GM10266 (cell line): ENCODE measurements around the gene TSC1.

Experiments used
- DNase-seq: peaks from one replicate; pipeline ENCODE4 v3.0.0; 2012; ENCODE audit errors: extremely low spot score
- TF ChIP-seq, protein P1 (sequence below): IDR thresholded peaks from 2 replicates; pipeline ENCODE4 v1.5.1; 2012; ENCODE audit warnings: mild to moderate bottlenecking, low read depth; ENCODE audit not compliant: control insufficient read depth, insufficient read depth; ENCODE audit errors: missing control alignments

Gene TSC1

DNA sequence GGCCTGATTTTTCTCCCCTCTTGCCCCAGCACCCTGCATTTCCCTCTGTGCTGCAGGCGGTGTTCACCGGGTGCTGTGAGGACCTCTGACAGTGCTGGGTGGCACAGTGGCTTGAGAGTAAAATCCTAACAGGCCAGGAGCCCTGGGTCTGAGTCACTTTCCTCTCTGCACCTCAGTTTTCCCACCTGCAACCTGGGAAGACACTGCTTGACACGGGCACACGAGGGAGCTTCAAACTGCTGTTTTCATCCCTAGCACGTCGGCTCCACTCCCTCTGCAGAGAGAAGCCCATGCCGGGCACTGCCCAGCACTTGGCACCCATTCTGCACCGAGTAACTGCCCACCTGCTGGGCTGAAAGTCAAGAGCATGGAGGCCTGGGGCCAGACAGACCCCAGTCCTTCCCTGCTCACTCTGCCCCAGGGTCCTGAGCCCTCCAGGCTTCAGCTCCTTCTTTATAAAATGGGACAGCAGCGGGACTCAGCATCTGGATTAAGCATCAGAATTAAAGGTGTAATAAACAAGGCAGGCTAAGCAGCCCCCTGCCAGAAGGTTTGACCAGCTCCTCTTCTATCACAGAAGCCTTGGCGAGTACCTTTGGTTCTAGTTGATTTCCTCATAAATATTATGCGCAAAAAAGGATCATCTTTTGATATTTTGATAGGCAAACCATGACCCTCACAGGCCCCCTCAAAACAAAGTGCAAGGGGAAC lies 39.2 kb upstream of the TSC1 start:
- TF ChIP-seq, protein P1, sequence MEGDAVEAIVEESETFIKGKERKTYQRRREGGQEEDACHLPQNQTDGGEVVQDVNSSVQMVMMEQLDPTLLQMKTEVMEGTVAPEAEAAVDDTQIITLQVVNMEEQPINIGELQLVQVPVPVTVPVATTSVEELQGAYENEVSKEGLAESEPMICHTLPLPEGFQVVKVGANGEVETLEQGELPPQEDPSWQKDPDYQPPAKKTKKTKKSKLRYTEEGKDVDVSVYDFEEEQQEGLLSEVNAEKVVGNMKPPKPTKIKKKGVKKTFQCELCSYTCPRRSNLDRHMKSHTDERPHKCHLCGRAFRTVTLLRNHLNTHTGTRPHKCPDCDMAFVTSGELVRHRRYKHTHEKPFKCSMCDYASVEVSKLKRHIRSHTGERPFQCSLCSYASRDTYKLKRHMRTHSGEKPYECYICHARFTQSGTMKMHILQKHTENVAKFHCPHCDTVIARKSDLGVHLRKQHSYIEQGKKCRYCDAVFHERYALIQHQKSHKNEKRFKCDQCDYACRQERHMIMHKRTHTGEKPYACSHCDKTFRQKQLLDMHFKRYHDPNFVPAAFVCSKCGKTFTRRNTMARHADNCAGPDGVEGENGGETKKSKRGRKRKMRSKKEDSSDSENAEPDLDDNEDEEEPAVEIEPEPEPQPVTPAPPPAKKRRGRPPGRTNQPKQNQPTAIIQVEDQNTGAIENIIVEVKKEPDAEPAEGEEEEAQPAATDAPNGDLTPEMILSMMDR = no peak
- DNase-seq = no peak

DNA sequence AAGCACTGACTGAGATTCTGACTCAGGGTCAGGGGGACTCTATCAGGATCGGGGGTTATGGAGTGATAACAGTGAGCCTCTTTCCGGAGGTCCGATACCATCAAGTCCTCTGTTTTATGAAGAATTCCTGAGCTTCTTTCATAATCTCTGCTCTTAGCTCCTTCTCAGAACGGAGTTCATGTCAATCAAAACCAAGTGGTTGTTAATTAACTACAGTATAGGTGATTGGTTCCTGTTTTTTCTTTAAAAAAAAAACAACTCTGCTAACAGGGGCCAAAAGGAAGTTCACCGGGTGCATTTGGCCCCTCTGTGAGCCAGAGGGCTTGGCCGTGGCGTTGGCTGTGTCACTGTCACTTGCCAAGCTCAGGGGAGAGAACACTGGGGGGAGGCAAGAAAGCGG lies 38.0 kb upstream of the TSC1 start:
- TF ChIP-seq, protein P1 = no peak
- DNase-seq = no peak

DNA sequence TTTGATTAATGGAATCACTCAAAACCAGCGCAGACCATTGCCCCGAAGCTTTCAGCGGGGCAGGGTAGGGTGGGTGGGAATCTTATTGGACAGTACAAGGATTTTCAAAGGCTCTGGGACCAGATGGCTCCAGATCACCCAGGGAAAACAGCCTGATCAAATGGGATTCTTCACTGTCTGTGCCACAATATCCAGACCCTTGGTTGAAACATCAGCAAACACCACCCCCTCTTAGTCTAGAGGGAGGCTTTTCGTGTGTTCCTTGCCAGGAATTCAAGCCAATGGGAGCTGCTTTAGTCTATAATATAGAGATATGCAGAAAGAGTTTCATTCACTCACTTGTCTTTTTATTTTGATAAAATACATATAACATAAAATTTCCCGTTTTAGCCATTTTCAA lies 35.7 kb upstream of the TSC1 start:
- no peak for DNase-seq
- TF ChIP-seq, protein P1 = no peak

DNA sequence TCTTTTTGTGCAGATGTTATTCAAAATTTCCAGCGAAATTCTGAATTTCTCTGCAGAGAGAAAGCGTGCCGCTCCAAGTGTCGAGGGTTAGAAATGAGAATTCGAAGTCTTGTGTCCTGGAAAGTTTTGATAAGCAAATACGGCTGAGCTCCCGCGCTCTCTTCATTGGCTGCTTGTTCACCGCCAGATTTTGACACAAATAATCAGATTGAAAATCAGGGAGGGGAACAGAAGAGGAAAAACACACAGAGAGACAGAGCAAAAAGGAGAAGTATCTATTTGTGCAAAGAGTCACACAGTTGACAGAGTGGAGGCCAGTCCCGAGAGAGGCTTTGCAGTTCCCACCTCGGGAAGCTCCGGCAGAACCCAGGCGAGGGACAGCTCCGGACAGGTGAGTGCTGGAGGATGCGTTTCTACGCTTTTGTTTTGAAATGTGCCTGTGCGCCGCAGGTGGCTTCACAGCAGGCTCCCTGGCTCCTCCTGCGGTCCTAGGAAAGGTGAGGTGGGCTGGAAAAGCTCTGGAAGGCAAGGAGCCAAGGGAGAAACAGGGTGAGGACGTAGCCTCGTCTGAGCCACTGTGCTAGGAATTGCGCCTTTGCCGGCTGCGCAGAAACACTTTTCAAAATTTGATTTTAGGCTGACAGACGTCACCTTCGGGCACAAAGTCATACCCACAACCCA lies 34.2 kb upstream of the TSC1 start, which contains the start of gene GFI1B:
Gene GFI1B (plus strand): TSS at position 244 of the 681 bp plus-strand sequence. CDS start 7,985 bp downstream, outside the sequence.
- TF ChIP-seq, protein P1 = no peak
- DNase-seq = no peak

DNA sequence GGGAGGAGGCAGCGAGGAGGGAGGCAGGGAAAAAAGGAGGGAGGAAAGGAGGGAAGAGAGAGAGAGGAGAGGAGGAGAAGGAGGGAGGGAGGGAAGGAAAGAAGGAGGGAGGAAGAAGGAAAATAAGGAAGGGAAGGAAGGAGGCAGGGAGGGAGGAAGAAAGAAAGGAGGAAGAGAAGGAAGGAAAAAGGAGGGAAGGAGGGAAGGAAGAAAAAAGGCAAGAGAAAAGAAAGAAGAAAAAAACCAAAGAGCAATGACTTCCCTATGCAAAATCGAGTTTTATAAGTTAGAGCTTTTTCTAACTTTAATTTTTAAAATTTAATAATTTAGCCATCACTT lies 33.7 kb upstream of the TSC1 start:
- TF ChIP-seq, protein P1 = no peak

DNA sequence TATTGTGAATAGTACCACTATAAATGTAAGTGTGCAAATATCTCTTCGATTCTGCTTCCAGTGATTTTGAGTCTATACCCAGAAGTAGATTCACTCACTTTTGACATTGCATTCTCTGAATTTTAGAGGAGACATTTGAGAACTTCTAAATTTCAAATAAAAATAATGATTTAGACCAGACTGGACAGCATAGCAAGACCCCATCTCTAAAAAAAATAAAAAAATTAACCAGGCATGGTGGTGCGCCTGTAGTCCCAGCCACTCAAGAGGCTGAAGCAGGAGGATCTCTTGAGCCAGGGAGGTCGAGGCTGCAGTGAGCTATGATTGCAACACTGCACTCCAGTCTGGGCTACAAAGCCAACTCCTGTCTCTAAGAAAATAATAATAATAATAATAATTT lies 32.2 kb upstream of the TSC1 start:
- DNase-seq = no peak
- TF ChIP-seq, protein P1 = no peak

More for the DNA sequence above, 33.7 kb upstream of the TSC1 start:
- no peak for DNase-seq

DNA sequence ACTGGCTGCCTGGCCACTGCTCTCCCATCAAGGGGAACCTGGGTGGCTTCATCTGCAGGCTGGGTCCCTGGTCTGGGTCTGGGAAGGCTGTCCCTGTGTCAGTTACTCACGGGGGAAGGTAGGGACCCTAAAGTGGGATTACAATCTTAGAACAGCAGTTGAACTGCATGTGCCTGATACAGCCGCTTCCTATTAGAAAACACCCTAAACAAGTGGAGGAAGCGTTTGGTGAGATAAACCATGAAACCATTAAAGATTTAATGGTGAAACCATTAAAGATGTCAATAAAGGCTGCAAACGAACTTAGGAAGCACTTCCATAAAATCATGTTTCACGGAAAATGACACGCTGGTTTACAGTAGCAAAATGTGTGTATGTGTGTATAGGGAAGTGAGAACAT lies 31.5 kb upstream of the TSC1 start:
- no peak for DNase-seq
- TF ChIP-seq, protein P1 = no peak
